Stimulated activated CD8-positive, alpha-beta memory T cell treated with anti-CD3 and anti-CD28 coated beads, Interleukin-2, amount 100 ng/mL, for 1 hour (primary cell): ENCODE results near the gene PGAP6.
A peak's percentile ranks its signal among the peaks of the same experiment; 100 is the strongest.

Experiments
- DNase-seq, 2 donors: peaks; one replicate each; pipeline ENCODE4 v3.0.0-alpha.2; 2020; ENCODE audit warnings: low read depth in 2 of 2

The PGAP6 gene

DNA sequence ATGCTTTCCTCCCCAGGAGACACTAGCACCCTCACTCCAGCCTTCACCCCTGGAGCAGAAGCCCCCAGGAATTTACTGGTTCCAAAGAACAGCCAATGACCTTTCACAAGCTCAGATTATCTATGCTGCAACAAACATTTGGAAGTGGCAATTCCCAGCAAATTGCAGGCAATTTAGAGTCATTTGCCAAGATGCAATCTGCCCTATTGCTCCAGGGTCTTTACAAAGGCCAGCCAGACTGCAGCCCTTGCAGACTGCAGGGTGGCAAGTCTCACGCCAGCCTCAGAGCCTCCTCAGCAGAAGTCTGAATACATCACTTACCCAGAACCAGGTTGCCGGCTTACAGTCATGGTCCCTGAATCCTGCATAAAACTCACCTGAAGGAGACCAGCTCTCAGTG is 51.0 kb downstream of the PGAP6 start:
- no peak for DNase-seq

DNA sequence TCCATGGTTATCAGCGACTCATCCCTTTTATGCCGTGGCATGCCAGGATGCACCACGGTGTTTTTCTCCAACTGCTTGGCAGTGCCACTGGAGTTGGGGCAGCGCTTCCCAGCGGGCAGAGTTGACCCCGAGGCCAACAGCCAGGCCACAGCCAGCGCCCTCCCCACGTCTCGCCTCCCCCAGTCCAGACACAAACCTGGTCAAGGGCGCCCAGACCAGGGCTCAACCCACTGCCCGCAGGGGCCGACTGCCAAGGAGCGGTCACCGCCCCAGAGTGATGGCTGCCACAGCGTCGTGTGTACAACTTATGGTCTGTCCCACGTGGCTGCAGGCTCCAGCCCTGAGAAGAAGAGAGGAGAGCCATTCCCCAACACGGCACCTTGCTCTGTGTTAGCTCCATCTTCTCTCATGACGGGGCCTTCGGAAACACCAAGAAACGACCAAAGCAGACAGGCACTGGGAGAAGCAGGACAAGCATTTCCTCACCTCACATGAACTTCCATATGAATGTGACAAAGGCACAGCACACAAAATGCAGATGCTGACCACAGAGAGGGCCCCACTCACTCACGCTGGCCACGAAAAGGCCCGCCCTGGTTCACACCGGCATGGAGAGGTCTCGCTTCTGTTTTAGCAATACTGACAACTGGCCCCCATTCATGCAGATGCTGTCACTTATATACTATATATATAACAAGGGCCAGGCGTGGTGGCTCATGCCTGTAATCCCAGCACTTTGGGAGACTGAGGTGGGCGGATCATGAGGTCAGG is 56.2 kb downstream of the PGAP6 start:
- no peak for DNase-seq

DNA sequence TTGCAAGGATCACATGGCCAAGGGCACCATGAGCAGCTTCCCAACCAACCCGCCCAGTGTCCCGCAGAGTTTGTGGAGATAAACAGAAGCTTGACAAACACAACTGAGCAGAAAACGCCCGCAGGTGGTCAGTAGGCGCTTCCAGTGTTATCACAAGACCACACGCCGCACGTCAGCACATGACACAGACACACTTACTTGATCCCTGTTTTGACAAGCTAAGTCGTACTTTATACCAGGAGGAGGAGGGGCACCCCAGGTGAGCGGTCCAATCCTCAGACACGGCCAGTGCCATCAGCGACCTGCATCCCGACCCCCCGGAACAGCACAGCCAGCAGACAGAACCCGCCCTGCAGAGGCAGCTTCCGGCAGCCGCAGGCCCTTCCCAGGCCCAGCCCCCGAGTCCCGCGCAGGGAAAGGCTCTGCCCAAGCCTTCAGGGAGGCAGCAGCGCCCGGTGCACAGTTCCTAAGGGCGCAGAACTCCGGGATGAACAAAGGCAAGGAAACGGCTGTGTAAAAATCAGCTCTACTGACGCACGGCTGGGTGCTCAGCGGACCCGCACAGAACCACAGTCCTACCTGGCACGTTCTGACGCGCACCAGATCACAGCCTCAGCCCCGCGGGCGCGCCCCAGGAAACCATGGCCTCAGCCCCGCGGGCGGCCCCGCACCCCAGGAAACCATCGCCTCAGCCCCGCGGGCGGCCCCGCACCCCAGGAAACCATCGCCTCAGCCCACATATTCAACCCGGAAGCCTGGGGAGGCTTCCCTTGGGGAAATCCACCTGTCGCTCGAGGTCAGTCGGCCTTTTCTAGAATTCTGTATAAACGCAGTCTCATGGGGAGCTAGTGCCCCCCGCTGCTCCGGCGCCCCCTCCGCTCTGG is 57.1 kb downstream of the PGAP6 start:
- peak; percentile 30 to 33 for DNase-seq

DNA sequence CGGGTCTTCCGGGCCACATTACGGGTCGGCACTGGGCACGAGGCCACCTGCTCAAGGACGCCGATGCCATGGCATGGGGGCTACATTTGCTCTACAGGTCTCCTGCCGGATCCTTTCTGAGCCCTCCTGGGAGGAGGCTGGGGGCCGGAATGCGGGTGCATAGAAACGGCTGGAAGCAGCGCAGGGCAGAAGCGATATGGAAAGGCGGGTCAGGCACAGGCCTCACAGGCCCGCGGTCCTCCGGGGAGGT is 57.7 kb downstream of the PGAP6 start:
- DNase-seq = no peak

DNA sequence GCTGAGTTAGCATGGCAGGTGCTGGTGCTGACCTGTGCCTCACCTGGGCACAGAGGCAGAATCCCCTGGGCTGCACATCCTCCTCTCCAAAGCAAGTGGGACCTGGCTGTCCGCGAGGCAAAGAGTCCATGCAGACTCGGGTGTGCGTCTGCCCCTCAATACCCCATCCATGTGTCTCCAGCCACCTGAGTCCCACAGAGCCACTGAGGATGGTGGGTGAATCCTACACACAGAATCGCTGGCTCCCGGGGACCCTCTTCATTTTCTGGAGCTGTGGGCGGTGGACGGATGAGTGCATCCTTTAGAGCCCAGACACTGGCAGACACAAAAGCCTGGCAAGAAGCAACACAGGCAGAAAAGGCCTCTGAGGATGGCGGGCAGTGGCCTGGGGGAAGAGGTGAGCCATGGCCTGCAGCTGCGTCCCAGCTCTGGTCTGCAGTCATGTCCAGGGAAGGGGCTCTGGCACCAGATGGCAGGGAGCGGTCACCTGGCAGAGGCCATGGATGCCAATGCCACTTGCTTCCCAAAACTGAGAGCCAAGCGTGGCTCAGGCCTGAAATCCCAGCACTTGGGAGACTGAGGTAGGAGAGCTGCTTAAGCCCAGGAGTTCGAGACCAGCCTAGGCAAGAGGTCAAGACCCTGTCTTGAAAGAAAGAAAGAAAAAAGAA is 59.2 kb downstream of the PGAP6 start:
- no peak for DNase-seq

DNA sequence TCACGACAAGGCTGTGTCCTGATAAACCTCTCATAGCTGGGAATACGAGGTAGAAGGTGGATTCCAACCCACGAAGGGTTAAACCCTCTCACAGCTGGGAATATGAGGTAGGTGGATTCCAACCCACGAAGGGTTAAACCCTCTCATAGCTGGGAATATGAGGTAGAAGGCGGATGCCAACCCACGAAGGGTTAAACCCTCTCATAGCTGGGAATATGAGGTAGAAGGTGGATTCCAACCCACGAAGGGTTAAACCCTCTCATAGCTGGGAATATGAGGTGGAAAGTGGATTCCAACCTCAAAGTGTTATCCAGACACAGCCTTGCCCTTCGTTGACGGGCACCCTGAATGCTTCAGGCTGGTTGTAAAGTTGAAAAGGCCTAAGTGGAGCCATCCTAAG is 60.2 kb downstream of the PGAP6 start:
- DNase-seq = no peak
